Glutamatergic neuron (in vitro differentiated cells): Measurements from ENCODE around the gene EYS. TPM values are rescaled to one million over a fixed set of nuclear protein-coding genes. Genes with fewer than 3 reads are reported as not detected.
A peak's percentile ranks its signal among the peaks of the same experiment; 100 is the strongest.

Experiments used
- DNase-seq: peaks from one replicate; pipeline ENCODE4 v3.0.0; 2022
- H3K27ac Mint-ChIP-seq: one replicate; pipeline ENCODE4 v1.8.0; 2020; ENCODE audit warnings: mild to moderate bottlenecking, mixed read lengths, inconsistent platforms; ENCODE audit not compliant: unreplicated experiment
- H3K27me3 Mint-ChIP-seq: one replicate; pipeline ENCODE4 v1.8.0; 2020; ENCODE audit warnings: mild to moderate bottlenecking, moderate library complexity, mixed read lengths, inconsistent platforms; ENCODE audit not compliant: unreplicated experiment
- H3K36me3 Mint-ChIP-seq: one replicate; pipeline ENCODE4 v1.8.0; 2020; ENCODE audit warnings: mild to moderate bottlenecking, mixed read lengths, inconsistent platforms; ENCODE audit not compliant: unreplicated experiment
- H3K4me1 Mint-ChIP-seq: one replicate; pipeline ENCODE4 v1.8.0; 2020; ENCODE audit warnings: mild to moderate bottlenecking, low read depth, mixed read lengths, inconsistent platforms; ENCODE audit not compliant: unreplicated experiment
- H3K4me3 Mint-ChIP-seq: one replicate; pipeline ENCODE4 v1.8.0; 2020; ENCODE audit warnings: mild to moderate bottlenecking, mixed read lengths, inconsistent platforms; ENCODE audit not compliant: unreplicated experiment
- H3K9me3 Mint-ChIP-seq: one replicate; pipeline ENCODE4 v1.8.0; 2020; ENCODE audit warnings: mild to moderate bottlenecking, moderate library complexity, mixed read lengths, inconsistent platforms; ENCODE audit not compliant: unreplicated experiment
- total RNA-seq: library from RNA; stranded (reverse); fragmentation: NEBNext Ultra II Directional; extraction: Animal tissue kit (Norgen Biotek cat#: 25700); gene quantifications from one replicate; pipeline ENCODE4 v1.2.1, GENCODE V29; 2021; ENCODE audit not compliant: unreplicated experiment
- TF ChIP-seq, protein P1 (sequence below): fragments of 200-600 bp; sonication (generic); IDR thresholded peaks from one replicate; pipeline ENCODE4 v1.5.0; 2021; ENCODE audit not compliant: partially characterized antibody, unreplicated experiment

The EYS gene
- total RNA-seq, 1 donor from 2014 or later = 13.2 TPM

DNA sequence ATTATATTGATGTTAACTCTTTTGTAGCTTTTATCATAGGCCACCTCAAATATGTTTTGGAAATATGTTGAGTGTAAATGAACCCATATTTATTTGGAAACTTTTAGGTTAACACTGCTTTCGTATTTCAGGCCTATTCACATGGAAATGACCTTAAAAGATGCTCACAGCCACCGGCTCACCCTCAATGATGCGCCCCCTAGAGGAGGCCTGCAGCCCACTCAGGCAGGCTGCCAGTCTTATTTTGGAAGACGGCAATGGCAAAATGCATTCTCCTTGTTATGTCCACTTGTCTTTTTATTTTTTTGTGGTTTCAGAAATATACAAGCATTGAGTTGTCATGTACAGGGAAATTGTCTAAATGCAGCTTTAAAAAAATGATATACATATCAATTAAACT, 1201.7 kb downstream of the EYS start:
- Mint-ChIP-seq H3K9me3 (no peaks in the 10 kb centered on the region), H3K27ac (no peak overlapping the region), H3K36me3 (no peaks in the 10 kb centered on the region), H3K4me1 (peaks cover 2% of the 10 kb centered on the region), H3K4me3 (no peak overlapping the region), H3K27me3 (no peaks in the 10 kb centered on the region)
- DNase-seq = peak; percentile 70
- TF ChIP-seq, protein P1, sequence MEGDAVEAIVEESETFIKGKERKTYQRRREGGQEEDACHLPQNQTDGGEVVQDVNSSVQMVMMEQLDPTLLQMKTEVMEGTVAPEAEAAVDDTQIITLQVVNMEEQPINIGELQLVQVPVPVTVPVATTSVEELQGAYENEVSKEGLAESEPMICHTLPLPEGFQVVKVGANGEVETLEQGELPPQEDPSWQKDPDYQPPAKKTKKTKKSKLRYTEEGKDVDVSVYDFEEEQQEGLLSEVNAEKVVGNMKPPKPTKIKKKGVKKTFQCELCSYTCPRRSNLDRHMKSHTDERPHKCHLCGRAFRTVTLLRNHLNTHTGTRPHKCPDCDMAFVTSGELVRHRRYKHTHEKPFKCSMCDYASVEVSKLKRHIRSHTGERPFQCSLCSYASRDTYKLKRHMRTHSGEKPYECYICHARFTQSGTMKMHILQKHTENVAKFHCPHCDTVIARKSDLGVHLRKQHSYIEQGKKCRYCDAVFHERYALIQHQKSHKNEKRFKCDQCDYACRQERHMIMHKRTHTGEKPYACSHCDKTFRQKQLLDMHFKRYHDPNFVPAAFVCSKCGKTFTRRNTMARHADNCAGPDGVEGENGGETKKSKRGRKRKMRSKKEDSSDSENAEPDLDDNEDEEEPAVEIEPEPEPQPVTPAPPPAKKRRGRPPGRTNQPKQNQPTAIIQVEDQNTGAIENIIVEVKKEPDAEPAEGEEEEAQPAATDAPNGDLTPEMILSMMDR = peak; percentile 82

GRCh38 chr6:64504503-64504902, 1202.5 kb downstream of the EYS start:
- Mint-ChIP-seq H3K36me3 (no peaks in the 10 kb centered on the region), H3K27ac (no peak overlapping the region), H3K4me3 (no peak overlapping the region), H3K4me1 (peaks cover 2% of the 10 kb centered on the region), H3K27me3 (no peaks in the 10 kb centered on the region), H3K9me3 (no peaks in the 10 kb centered on the region)
- TF ChIP-seq, protein P1 = no peak
- DNase-seq = no peak

- H3K9me3 Mint-ChIP-seq = no peaks in the 10 kb centered on the region
- H3K4me3 Mint-ChIP-seq = no peak overlapping the region
- H3K27ac Mint-ChIP-seq = no peak overlapping the region
- no peaks in the 10 kb centered on the region for H3K27me3 Mint-ChIP-seq
- peaks cover 2% of the 10 kb centered on the region for H3K4me1 Mint-ChIP-seq
- no peaks in the 10 kb centered on the region for H3K36me3 Mint-ChIP-seq
- TF ChIP-seq, protein P1 = no peak
- no peak for DNase-seq
Observed at GRCh38 chr6:64502801-64503200, 1204.2 kb downstream of the EYS start.

DNA sequence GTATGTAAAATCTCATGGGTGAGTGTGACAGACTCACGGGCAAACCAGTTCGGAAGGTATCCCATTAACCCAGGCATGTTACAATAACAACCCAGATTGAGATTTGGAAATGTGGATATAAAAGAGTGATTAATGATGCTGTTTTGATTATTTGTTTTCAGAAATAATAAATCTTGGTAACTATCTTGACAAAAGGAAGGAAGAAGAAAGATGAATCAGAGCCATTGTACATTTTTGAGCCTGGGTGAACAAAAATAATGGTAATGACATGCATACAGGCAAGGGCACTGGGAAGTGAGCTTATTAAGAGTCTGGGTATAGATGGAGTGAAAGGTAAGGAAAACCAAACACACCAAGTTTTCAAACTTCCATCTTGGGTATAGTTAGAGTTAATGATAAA, 1209.4 kb downstream of the EYS start:
- TF ChIP-seq, protein P1 = no peak
- DNase-seq = no peak
- H3K4me3 Mint-ChIP-seq = no peak overlapping the region
- peaks cover 2% of the 10 kb centered on the region for H3K4me1 Mint-ChIP-seq
- H3K9me3 Mint-ChIP-seq = no peaks in the 10 kb centered on the region
- H3K27ac Mint-ChIP-seq = no peak overlapping the region
- H3K27me3 Mint-ChIP-seq = no peaks in the 10 kb centered on the region
- no peaks in the 10 kb centered on the region for H3K36me3 Mint-ChIP-seq

- no peaks in the 10 kb centered on the region for H3K36me3 Mint-ChIP-seq
- no peak overlapping the region for H3K4me3 Mint-ChIP-seq
- H3K9me3 Mint-ChIP-seq = no peaks in the 10 kb centered on the region
- no peaks in the 10 kb centered on the region for H3K4me1 Mint-ChIP-seq
- no peak overlapping the region for H3K27ac Mint-ChIP-seq
- TF ChIP-seq, protein P1 = no peak
- H3K27me3 Mint-ChIP-seq = no peaks in the 10 kb centered on the region
- no peak for DNase-seq
Observed at GRCh38 chr6:64489763-64490162, 1217.3 kb downstream of the EYS start.
